ENCODE results near the gene HAP1.

GRCh38 chr17:41769985-41770384, 35.5 kb upstream of the HAP1 start:
- TF ChIP-seq, protein P1, sequence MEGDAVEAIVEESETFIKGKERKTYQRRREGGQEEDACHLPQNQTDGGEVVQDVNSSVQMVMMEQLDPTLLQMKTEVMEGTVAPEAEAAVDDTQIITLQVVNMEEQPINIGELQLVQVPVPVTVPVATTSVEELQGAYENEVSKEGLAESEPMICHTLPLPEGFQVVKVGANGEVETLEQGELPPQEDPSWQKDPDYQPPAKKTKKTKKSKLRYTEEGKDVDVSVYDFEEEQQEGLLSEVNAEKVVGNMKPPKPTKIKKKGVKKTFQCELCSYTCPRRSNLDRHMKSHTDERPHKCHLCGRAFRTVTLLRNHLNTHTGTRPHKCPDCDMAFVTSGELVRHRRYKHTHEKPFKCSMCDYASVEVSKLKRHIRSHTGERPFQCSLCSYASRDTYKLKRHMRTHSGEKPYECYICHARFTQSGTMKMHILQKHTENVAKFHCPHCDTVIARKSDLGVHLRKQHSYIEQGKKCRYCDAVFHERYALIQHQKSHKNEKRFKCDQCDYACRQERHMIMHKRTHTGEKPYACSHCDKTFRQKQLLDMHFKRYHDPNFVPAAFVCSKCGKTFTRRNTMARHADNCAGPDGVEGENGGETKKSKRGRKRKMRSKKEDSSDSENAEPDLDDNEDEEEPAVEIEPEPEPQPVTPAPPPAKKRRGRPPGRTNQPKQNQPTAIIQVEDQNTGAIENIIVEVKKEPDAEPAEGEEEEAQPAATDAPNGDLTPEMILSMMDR (IDR thresholded peaks at IDR 0.05; ENCODE audit: low read depth, low read length): no peak
- no peak for TF ChIP-seq POLR2A (IDR thresholded peaks at IDR 0.05; ENCODE audit: extremely low read depth, insufficient read length)

Measured in NB4 (cell line).